Osteocyte (in vitro differentiated cells): ENCODE data around the gene PCDHB13. TPM values are rescaled to one million over a fixed set of nuclear protein-coding genes. Genes with fewer than 3 reads are reported as not detected.
"Not testable (repeated sequence)": the region's sequence is repeated elsewhere in the genome, so short reads cannot be mapped to it uniquely, and the experiment has no call there.

Source experiments
- DNase-seq: peaks from one replicate; pipeline ENCODE4 v3.0.0; 2021; ENCODE audit warnings: mixed read lengths; ENCODE audit not compliant: unreplicated experiment; ENCODE audit errors: extremely low spot score
- H3K27ac Mint-ChIP-seq: one replicate; pipeline ENCODE4 v1.8.0; 2021; ENCODE audit warnings: mild to moderate bottlenecking, mixed read lengths; ENCODE audit not compliant: unreplicated experiment
- H3K27me3 Mint-ChIP-seq: one replicate; pipeline ENCODE4 v1.8.0; 2021; ENCODE audit warnings: mixed read lengths; ENCODE audit not compliant: unreplicated experiment
- H3K36me3 Mint-ChIP-seq: one replicate; pipeline ENCODE4 v1.8.0; 2021; ENCODE audit warnings: mixed read lengths; ENCODE audit not compliant: unreplicated experiment
- H3K4me1 Mint-ChIP-seq: one replicate; pipeline ENCODE4 v1.8.0; 2021; ENCODE audit warnings: mixed read lengths; ENCODE audit not compliant: unreplicated experiment
- H3K4me3 Mint-ChIP-seq: one replicate; pipeline ENCODE4 v1.8.0; 2021; ENCODE audit warnings: mild to moderate bottlenecking, moderate library complexity, mixed read lengths; ENCODE audit not compliant: unreplicated experiment
- H3K9me3 Mint-ChIP-seq: one replicate; pipeline ENCODE4 v1.8.0; 2021; ENCODE audit warnings: mixed read lengths; ENCODE audit not compliant: unreplicated experiment
- long read RNA-seq: library from polyadenylated mRNA; unstranded; transcript quantifications from one replicate; pipeline ENCODE4 v2.0.0, GENCODE V29; 2021
- total RNA-seq: library from RNA; stranded (reverse); gene quantifications from 2 replicates; pipeline ENCODE4 v1.2.1, GENCODE V29; 2021
- TF ChIP-seq, protein P1 (sequence below): fragments of 200-600 bp; sonication (generic); IDR thresholded peaks from 2 replicates; pipeline ENCODE4 v1.5.0; 2021; ENCODE audit warnings: antibody characterized with exemption, mild to moderate bottlenecking, moderate library complexity

The PCDHB13 gene
- 2.2 and 2.4 TPM in 2 replicates for total RNA-seq
- long read RNA-seq, full-length matches to known transcripts, result 6 of 6 reads
- long read RNA-seq, partial matches to known transcripts, result 0 of 6 reads
- long read RNA-seq, other reads (novel, unspliced or antisense), result 0 of 6 reads

DNA sequence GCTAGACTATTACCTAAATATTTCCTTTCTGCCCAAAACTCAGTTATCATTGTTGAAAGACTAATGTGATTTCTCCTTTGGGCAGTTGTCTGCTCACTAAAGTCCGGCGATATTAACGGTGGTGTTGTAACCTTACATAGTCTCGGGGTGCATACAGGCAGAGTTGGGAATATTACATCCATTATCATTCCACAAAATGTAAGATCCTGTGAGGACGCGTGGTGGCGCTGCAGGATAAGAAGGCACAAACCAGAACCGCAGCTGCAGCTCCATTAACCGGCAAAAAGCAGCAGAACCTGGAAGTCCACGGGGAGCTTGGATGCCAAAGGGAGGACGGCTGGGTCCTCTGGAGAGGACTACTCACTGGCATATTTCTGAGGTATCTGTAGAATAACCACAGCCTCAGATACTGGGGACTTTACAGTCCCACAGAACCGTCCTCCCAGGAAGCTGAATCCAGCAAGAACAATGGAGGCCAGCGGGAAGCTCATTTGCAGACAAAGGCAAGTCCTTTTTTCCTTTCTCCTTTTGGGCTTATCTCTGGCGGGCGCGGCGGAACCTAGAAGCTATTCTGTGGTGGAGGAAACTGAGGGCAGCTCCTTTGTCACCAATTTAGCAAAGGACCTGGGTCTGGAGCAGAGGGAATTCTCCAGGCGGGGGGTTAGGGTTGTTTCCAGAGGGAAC is at the start of gene PCDHB13:
Gene PCDHB13, plus strand, starts transcription at position 264 of the 684 bp plus-strand sequence. Its CDS starts 205 bp downstream, at position 469.
- H3K27ac Mint-ChIP-seq, H3K4me1 Mint-ChIP-seq, DNase-seq, H3K4me3 Mint-ChIP-seq, H3K27me3 Mint-ChIP-seq, H3K36me3 Mint-ChIP-seq: not testable (repeated sequence)
- TF ChIP-seq, protein P1, sequence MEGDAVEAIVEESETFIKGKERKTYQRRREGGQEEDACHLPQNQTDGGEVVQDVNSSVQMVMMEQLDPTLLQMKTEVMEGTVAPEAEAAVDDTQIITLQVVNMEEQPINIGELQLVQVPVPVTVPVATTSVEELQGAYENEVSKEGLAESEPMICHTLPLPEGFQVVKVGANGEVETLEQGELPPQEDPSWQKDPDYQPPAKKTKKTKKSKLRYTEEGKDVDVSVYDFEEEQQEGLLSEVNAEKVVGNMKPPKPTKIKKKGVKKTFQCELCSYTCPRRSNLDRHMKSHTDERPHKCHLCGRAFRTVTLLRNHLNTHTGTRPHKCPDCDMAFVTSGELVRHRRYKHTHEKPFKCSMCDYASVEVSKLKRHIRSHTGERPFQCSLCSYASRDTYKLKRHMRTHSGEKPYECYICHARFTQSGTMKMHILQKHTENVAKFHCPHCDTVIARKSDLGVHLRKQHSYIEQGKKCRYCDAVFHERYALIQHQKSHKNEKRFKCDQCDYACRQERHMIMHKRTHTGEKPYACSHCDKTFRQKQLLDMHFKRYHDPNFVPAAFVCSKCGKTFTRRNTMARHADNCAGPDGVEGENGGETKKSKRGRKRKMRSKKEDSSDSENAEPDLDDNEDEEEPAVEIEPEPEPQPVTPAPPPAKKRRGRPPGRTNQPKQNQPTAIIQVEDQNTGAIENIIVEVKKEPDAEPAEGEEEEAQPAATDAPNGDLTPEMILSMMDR, result peak; percentile 19
- peaks cover 64% of the 10 kb centered on the region for H3K9me3 Mint-ChIP-seq

DNA sequence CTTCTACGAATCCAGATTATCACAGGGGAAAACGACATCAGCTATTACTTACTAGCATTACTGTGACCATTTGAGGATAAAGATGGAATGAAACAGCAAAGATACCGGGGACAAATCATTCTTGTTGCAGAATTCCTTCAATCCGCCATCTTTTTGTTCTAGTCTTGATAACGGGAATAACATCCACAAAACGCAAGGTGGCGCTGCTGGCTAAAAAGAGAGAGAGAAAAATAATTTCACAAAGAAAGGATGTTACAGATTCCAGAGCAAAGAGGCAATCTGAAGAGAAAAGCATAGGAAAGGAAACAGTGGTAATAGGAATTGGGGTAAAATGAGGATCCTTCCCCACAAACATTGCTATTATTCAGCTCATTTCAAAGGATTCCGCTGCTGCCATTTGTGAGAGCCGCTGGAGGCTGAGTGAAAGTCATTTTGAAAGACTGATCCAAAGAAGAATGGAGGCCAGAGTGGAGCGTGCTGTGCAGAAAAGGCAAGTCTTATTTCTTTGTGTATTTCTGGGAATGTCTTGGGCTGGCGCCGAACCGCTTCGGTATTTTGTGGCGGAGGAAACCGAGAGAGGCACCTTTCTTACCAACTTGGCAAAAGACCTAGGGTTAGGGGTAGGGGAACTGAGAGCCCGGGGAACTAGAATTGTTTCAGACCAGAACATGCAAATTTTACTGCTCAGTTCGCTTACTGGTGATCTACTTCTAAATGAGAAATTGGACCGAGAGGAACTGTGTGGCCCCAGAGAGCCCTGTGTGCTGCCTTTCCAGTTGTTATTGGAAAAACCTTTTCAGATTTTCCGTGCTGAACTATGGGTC is 41.1 kb upstream of the PCDHB13 start, which contains the start of gene PCDHB7:
Gene PCDHB7, plus strand, starts transcription at position 264 of the 824 bp plus-strand sequence. Its CDS starts 192 bp downstream, at position 456.
- TF ChIP-seq, protein P1, result peak; percentile 13
- Mint-ChIP-seq H3K27me3 (no peaks in the 10 kb centered on the region), H3K4me1 (no peaks in the 10 kb centered on the region), H3K27ac (no peak within 1 kb of the TSS), H3K9me3 (peaks cover 34% of the 10 kb centered on the region), H3K4me3 (no peak within 1 kb of the TSS), H3K36me3 (peaks cover 10% of the 10 kb centered on the region)
- no peak for DNase-seq

- H3K9me3 Mint-ChIP-seq, result peaks cover 19% of the 10 kb centered on the region
- not testable (repeated sequence) for H3K4me1 Mint-ChIP-seq, H3K4me3 Mint-ChIP-seq, H3K27ac Mint-ChIP-seq, DNase-seq, H3K27me3 Mint-ChIP-seq, H3K36me3 Mint-ChIP-seq
Measured at GRCh38 chr5:141174291-141175104, 39.2 kb upstream of the PCDHB13 start.

- Mint-ChIP-seq H3K27ac (no peak overlapping the region), H3K4me3 (no peak overlapping the region), H3K4me1 (no peaks in the 10 kb centered on the region), H3K36me3 (peaks cover 5% of the 10 kb centered on the region), H3K27me3 (no peaks in the 10 kb centered on the region), H3K9me3 (peaks cover 9% of the 10 kb centered on the region)
- TF ChIP-seq, protein P1, result no peak
- no peak for DNase-seq
Measured at GRCh38 chr5:141175933-141176332, 37.8 kb upstream of the PCDHB13 start.

DNA sequence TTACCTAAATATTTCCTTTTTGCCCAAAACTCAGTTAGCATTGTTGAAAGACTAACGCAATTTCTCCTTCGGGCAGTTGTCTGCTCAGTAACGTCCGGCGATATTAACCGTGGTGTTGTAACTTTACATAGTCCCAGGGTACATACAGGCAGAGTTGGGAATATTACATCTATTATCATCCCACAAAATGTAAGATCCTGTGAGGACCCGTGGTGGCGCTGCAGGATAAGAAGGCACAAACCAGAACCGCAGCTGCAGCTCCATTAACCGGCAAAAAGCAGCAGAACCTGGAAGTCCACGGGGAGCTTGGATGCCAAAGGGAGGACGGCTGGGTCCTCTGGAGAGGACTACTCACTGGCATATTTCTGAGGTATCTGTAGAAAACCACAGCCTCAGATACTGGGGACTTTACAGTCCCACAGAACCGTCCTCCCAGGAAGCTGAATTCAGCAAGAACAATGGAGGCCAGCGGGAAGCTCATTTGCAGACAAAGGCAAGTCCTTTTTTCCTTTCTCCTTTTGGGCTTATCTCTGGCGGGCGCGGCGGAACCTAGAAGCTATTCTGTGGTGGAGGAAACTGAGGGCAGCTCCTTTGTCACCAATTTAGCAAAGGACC is 36.0 kb upstream of the PCDHB13 start, which contains the start of gene PCDHB8:
Gene PCDHB8, plus strand, starts transcription at position 214 of the 615 bp plus-strand sequence. Its CDS starts 245 bp downstream, at position 459.
- not testable (repeated sequence) for DNase-seq, H3K4me3 Mint-ChIP-seq, H3K27me3 Mint-ChIP-seq, H3K27ac Mint-ChIP-seq, H3K36me3 Mint-ChIP-seq, H3K4me1 Mint-ChIP-seq
- peaks cover 18% of the 10 kb centered on the region for H3K9me3 Mint-ChIP-seq

DNA sequence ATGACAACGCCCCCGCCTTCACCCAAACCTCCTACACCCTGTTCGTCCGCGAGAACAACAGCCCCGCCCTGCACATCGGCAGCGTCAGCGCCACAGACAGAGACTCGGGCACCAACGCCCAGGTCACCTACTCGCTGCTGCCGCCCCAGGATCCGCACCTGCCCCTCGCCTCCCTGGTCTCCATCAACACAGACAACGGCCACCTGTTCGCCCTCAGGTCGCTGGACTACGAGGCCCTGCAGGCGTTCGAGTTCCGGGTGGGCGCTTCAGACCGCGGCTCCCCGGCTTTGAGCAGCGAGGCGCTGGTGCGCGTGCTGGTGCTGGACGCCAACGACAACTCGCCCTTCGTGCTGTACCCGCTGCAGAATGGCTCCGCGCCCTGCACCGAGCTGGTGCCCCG is 34.3 kb upstream of the PCDHB13 start:
- H3K27me3 Mint-ChIP-seq, H3K4me1 Mint-ChIP-seq, H3K4me3 Mint-ChIP-seq, H3K36me3 Mint-ChIP-seq, H3K27ac Mint-ChIP-seq, DNase-seq: not testable (repeated sequence)
- H3K9me3 Mint-ChIP-seq, result peaks cover 24% of the 10 kb centered on the region

GRCh38 chr5:141179876-141180275 is 33.8 kb upstream of the PCDHB13 start:
- not testable (repeated sequence) for H3K27me3 Mint-ChIP-seq, H3K4me3 Mint-ChIP-seq, H3K4me1 Mint-ChIP-seq, H3K27ac Mint-ChIP-seq, DNase-seq
- Mint-ChIP-seq H3K36me3 (peaks cover 11% of the 10 kb centered on the region), H3K9me3 (peaks cover 29% of the 10 kb centered on the region)
